Stimulated activated CD4-positive, alpha-beta T cell treated with anti-CD3 and anti-CD28 coated beads, Interleukin-2, amount 100 ng/mL, for 48 hours (primary cell): Measurements from ENCODE around the gene EIF4EBP2.
A peak's percentile ranks its signal among the peaks of the same experiment; 100 is the strongest.

Source experiments
- DNase-seq, 2 donors: peaks; one replicate each; pipeline ENCODE4 v3.0.0-alpha.2; 2020

The EIF4EBP2 gene

GRCh38 chr10:70433581-70434280 is 29.8 kb downstream of the EIF4EBP2 start:
- DNase-seq, result no peak

GRCh38 chr10:70435241-70436085 is 31.5 kb downstream of the EIF4EBP2 start:
- no peak for DNase-seq

- DNase-seq, result no peak
Observed at GRCh38 chr10:70437721-70438120, 33.8 kb downstream of the EIF4EBP2 start.

GRCh38 chr10:70440296-70441160 is 36.6 kb downstream of the EIF4EBP2 start:
- no peak for DNase-seq

GRCh38 chr10:70441161-70441894 is 37.4 kb downstream of the EIF4EBP2 start, which contains the start of gene NODAL:
Gene NODAL, minus strand, starts transcription at chr10:70441681. Its CDS starts 14 bp downstream, at chr10:70441667.
- DNase-seq, result no peak

GRCh38 chr10:70441895-70442309 is 38.0 kb downstream of the EIF4EBP2 start:
- DNase-seq, result no peak

- no peak for DNase-seq
Observed at GRCh38 chr10:70442332-70442988, 38.5 kb downstream of the EIF4EBP2 start.

GRCh38 chr10:70444744-70445143 is 40.8 kb downstream of the EIF4EBP2 start:
- DNase-seq, result no peak

GRCh38 chr10:70445718-70446657 is 42.0 kb downstream of the EIF4EBP2 start:
- DNase-seq, result no peak

GRCh38 chr10:70448236-70448635 is 44.3 kb downstream of the EIF4EBP2 start:
- DNase-seq, result no peak

GRCh38 chr10:70455213-70455630 is 51.3 kb downstream of the EIF4EBP2 start:
- no peak for DNase-seq

- no peak for DNase-seq
Observed at GRCh38 chr10:70456164-70456563, 52.2 kb downstream of the EIF4EBP2 start.

- DNase-seq, result no peak
Observed at GRCh38 chr10:70457759-70458305, 53.9 kb downstream of the EIF4EBP2 start.

GRCh38 chr10:70458329-70459060 is 54.5 kb downstream of the EIF4EBP2 start:
- peak; percentile 33 to 55 for DNase-seq

- no peak for DNase-seq
Observed at GRCh38 chr10:70459061-70459773, 55.3 kb downstream of the EIF4EBP2 start.

GRCh38 chr10:70459774-70460490 is 56.0 kb downstream of the EIF4EBP2 start:
- no peak for DNase-seq

GRCh38 chr10:70461397-70462348 is 57.7 kb downstream of the EIF4EBP2 start:
- DNase-seq, result peak in 1 of 2 donors; percentile 40
